ENCODE data around the gene FPR3. TPM values are rescaled to one million over a fixed set of nuclear protein-coding genes. Genes with fewer than 3 reads are reported as not detected.
A peak's percentile ranks its signal among the peaks of the same experiment; 100 is the strongest.
"Not testable (repeated sequence)": the region's sequence is repeated elsewhere in the genome, so short reads cannot be mapped to it uniquely, and the experiment has no call there.

Gene FPR3
- total and polyA plus RNA-seq, 2 experiments from 2014 or later: not detected

DNA sequence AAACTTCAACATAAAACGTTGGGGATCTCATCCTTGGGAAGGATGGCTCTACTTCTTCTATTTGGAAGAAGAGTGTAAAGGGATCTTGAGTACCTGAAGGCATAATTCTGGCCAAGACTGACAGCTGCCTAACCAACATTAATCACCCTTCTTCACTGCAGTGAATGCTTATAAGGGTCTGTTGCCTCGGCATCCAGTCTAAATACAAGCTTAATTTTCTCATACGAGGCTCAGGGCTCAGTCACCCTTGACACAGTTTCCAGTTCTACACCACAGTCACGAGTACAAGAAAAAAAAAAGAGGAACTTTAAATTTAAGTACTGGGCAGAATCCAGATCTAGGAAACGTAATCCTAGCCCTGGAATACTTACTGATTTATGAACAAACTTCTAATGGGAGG is 9.0 kb downstream of the FPR3 start:
- H2AFZ ChIP-seq: no peak overlapping the region
- ATAC-seq (no peak), DNase-seq (ENCODE audit: low spot score) (no peak)
- Mint-ChIP-seq H3K9me3 (peaks cover 73% of the 10 kb centered on the region), H3K27me3 (ENCODE audit: insufficient read depth, low read depth, poor library complexity) (peaks cover 7% of the 10 kb centered on the region), H3K27ac (no peak overlapping the region), H3K4me3 (no peak overlapping the region), H3K4me1 (no peaks in the 10 kb centered on the region), H3K36me3 (ENCODE audit: low read depth) (peaks cover 48% of the 10 kb centered on the region)
- H3F3A ChIP-seq (replicated peaks; ENCODE audit: low read depth): no peaks in the 10 kb centered on the region
- H3K9me2 ChIP-seq (ENCODE audit: insufficient read depth): no peaks in the 10 kb centered on the region; the same call in 1 of the 2 replicates
- H3K27me3 ChIP-seq (ENCODE audit: insufficient read depth): no peaks in the 10 kb centered on the region
- no peaks in the 10 kb centered on the region for H3K79me2 ChIP-seq (replicated peaks; ENCODE audit: insufficient read depth)
- no peak overlapping the region for H3K4me2 ChIP-seq
- H3K36me3 ChIP-seq (ENCODE audit: insufficient read depth): no peaks in the 10 kb centered on the region
- no peaks in the 10 kb centered on the region for H4K20me1 ChIP-seq (replicated peaks; ENCODE audit: insufficient read depth)
- no peak overlapping the region for H3K27ac ChIP-seq (ENCODE audit: low read depth)
- H3K4me1 ChIP-seq (ENCODE audit: insufficient read depth): peaks cover 5% of the 10 kb centered on the region
- TF ChIP-seq ETS1 (IDR thresholded peaks at IDR 0.05): no peak
- no peak for TF ChIP-seq STAT1 (IDR thresholded peaks at IDR 0.05; ENCODE audit: unreplicated experiment)
- H3K4me3 ChIP-seq: no peak overlapping the region

GRCh38 chr19:51804789-51805188 is 9.8 kb downstream of the FPR3 start:
- H2AFZ ChIP-seq; H3K9me2 ChIP-seq (ENCODE audit: insufficient read depth); ATAC-seq; H3K79me2 ChIP-seq (replicated peaks; ENCODE audit: insufficient read depth); H3K4me1 ChIP-seq (ENCODE audit: insufficient read depth); H3K4me3 Mint-ChIP-seq; H3K27me3 Mint-ChIP-seq (ENCODE audit: insufficient read depth, low read depth, poor library complexity); H3F3A ChIP-seq (replicated peaks; ENCODE audit: low read depth); H3K27me3 ChIP-seq (ENCODE audit: insufficient read depth); H3K36me3 ChIP-seq (ENCODE audit: insufficient read depth); H3K27ac Mint-ChIP-seq; DNase-seq (ENCODE audit: low spot score); H3K4me1 Mint-ChIP-seq; H3K4me2 ChIP-seq; H3K27ac ChIP-seq (ENCODE audit: low read depth); H4K20me1 ChIP-seq (replicated peaks; ENCODE audit: insufficient read depth); H3K4me3 ChIP-seq: not testable (repeated sequence)
- Mint-ChIP-seq H3K9me3 (peaks cover 74% of the 10 kb centered on the region), H3K36me3 (ENCODE audit: low read depth) (peaks cover 52% of the 10 kb centered on the region)

DNA sequence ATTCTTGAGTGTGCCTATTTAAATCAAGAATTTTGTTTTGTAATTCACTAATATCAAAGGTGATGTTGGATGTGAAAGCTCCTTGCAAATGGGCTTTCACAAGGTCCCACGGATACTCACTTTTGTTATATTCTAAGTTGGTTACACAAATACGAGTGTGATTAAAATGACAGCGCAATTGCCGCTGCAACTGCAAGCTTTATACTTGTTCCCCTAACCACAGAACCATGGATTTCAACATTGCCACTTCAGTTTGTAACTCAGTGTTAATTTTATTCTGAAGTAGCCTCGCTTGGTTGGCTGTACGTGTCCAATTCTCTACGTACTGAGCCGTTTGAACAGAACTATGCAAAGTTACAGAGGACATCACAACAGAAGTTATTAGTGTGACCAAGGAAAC is 10.4 kb downstream of the FPR3 start:
- not testable (repeated sequence) for H3F3A ChIP-seq (replicated peaks; ENCODE audit: low read depth); H3K36me3 ChIP-seq (ENCODE audit: insufficient read depth); H3K27ac Mint-ChIP-seq; H3K27me3 ChIP-seq (ENCODE audit: insufficient read depth); H3K4me1 Mint-ChIP-seq; H3K27ac ChIP-seq (ENCODE audit: low read depth); H2AFZ ChIP-seq; DNase-seq (ENCODE audit: low spot score); H3K4me3 ChIP-seq; H4K20me1 ChIP-seq (replicated peaks; ENCODE audit: insufficient read depth); H3K4me1 ChIP-seq (ENCODE audit: insufficient read depth); H3K4me2 ChIP-seq; H3K4me3 Mint-ChIP-seq; ATAC-seq; H3K9me2 ChIP-seq (ENCODE audit: insufficient read depth); H3K79me2 ChIP-seq (replicated peaks; ENCODE audit: insufficient read depth); H3K27me3 Mint-ChIP-seq (ENCODE audit: insufficient read depth, low read depth, poor library complexity)
- Mint-ChIP-seq H3K36me3 (ENCODE audit: low read depth) (peaks cover 53% of the 10 kb centered on the region), H3K9me3 (peaks cover 74% of the 10 kb centered on the region)

GRCh38 chr19:51806571-51806970 is 11.6 kb downstream of the FPR3 start:
- not testable (repeated sequence) for H3K79me2 ChIP-seq (replicated peaks; ENCODE audit: insufficient read depth); ATAC-seq; H3K4me1 Mint-ChIP-seq; H3K27ac Mint-ChIP-seq; H3K27me3 ChIP-seq (ENCODE audit: insufficient read depth); H3K4me3 Mint-ChIP-seq; H3K4me3 ChIP-seq; H3K9me2 ChIP-seq (ENCODE audit: insufficient read depth); H3F3A ChIP-seq (replicated peaks; ENCODE audit: low read depth); H4K20me1 ChIP-seq (replicated peaks; ENCODE audit: insufficient read depth); H3K4me1 ChIP-seq (ENCODE audit: insufficient read depth); H3K27me3 Mint-ChIP-seq (ENCODE audit: insufficient read depth, low read depth, poor library complexity); H3K36me3 ChIP-seq (ENCODE audit: insufficient read depth); H2AFZ ChIP-seq; DNase-seq (ENCODE audit: low spot score)
- Histone ChIP-seq H3K27ac (ENCODE audit: low read depth) (peak overlapping the region; percentile 47; the same call in 1 of the 2 replicates), H3K4me2 (peak overlapping the region; percentile 28; the same call in 1 of the 2 replicates)
- Mint-ChIP-seq H3K9me3 (peaks cover 77% of the 10 kb centered on the region), H3K36me3 (ENCODE audit: low read depth) (peaks cover 62% of the 10 kb centered on the region)

Data from GM23338 (cell line).